Liver (tissue), 9 donors: ENCODE measurements around the gene NKAIN2. TPM values are rescaled to one million over a fixed set of nuclear protein-coding genes. Genes with fewer than 3 reads are reported as not detected.

Source experiments
- DNase-seq: peaks from one replicate; pipeline ENCODE4 v3.0.0-alpha.2; 2017; ENCODE audit warnings: low spot score
- H3K27ac ChIP-seq, 2 donors: one replicate each; pipeline ENCODE4 v1.7.0; 2013; ENCODE audit warnings: inconsistent platforms in 2 of 2, low read length in 2 of 2, control low read depth in 1 of 2, low read depth in 1 of 2, mild to moderate bottlenecking in 1 of 2
- H3K27me3 ChIP-seq, 4 donors: one replicate each; pipeline versions ENCODE4 v1.6.1 to v1.7.0; 2013; ENCODE audit warnings: low read length in 3 of 4, inconsistent platforms in 1 of 4, mild to moderate bottlenecking in 1 of 4, moderate library complexity in 1 of 4; ENCODE audit not compliant: control insufficient read depth in 4 of 4, insufficient read depth in 4 of 4
- H3K36me3 ChIP-seq, 4 donors: one replicate each; pipeline versions ENCODE4 v1.6.1 to v1.7.0; 2013; ENCODE audit warnings: low read length in 3 of 4, mild to moderate bottlenecking in 3 of 4, low read depth in 1 of 4, moderate library complexity in 1 of 4; ENCODE audit not compliant: control insufficient read depth in 4 of 4, insufficient read depth in 3 of 4
- H3K4me1 ChIP-seq, 4 donors: one replicate each; pipeline versions ENCODE4 v1.6.1 to v1.7.0; 2013; ENCODE audit warnings: low read length in 3 of 4, mild to moderate bottlenecking in 3 of 4, moderate library complexity in 1 of 4; ENCODE audit not compliant: control insufficient read depth in 4 of 4, insufficient read depth in 4 of 4
- H3K4me3 ChIP-seq, 3 donors: one replicate each; pipeline versions ENCODE4 v1.6.1 to v1.7.0; 2013; ENCODE audit warnings: low read length in 3 of 3, control low read depth in 1 of 3, low read depth in 1 of 3, mild to moderate bottlenecking in 1 of 3
- H3K9ac ChIP-seq, 2 donors: one replicate each; pipeline ENCODE4 v1.7.0; 2013; ENCODE audit warnings: low read length in 2 of 2, mild to moderate bottlenecking in 2 of 2, moderate library complexity in 2 of 2, control low read depth in 1 of 2, low read depth in 1 of 2
- H3K9me3 ChIP-seq, 4 donors: one replicate each; pipeline versions ENCODE4 v1.6.1 to v1.7.0; 2013; ENCODE audit warnings: low read length in 3 of 4; ENCODE audit not compliant: control insufficient read depth in 4 of 4
- ATF3 ChIP-seq: IDR thresholded peaks from 2 replicates; pipeline ENCODE4 v1.6.1; 2016; ENCODE audit warnings: antibody characterized with exemption
- EGR1 ChIP-seq, 2 donors: IDR thresholded peaks; 2 replicates each; pipeline ENCODE4 v1.6.1; 2016 to 2018; ENCODE audit warnings: antibody characterized with exemption in 2 of 2, low read depth in 2 of 2
- FOXA1 ChIP-seq: IDR thresholded peaks from 2 replicates; pipeline ENCODE4 v1.6.1; 2016; ENCODE audit warnings: antibody characterized with exemption
- HNF4A ChIP-seq, 2 donors: conservative IDR thresholded peaks; 2 replicates each; pipeline ENCODE4 v1.6.1; 2016; ENCODE audit warnings: antibody characterized with exemption in 2 of 2, mild to moderate bottlenecking in 2 of 2
- HNF4G ChIP-seq: IDR thresholded peaks from 2 replicates; pipeline ENCODE4 v1.6.1; 2016; ENCODE audit warnings: antibody characterized with exemption
- JUND ChIP-seq, 2 donors: IDR thresholded peaks; 2 replicates each; pipeline ENCODE4 v1.6.1; 2016; ENCODE audit warnings: antibody characterized with exemption in 2 of 2
- MAX ChIP-seq: IDR thresholded peaks from 2 replicates; pipeline ENCODE4 v1.6.1; 2016; ENCODE audit warnings: antibody characterized with exemption
- NR2F2 ChIP-seq: IDR thresholded peaks from 2 replicates; pipeline ENCODE4 v1.6.1; 2016; ENCODE audit warnings: antibody characterized with exemption
- RAD21 ChIP-seq, 2 donors: IDR thresholded peaks; 2 replicates each; pipeline ENCODE4 v1.6.1; 2016; ENCODE audit warnings: antibody characterized with exemption in 2 of 2, mild to moderate bottlenecking in 2 of 2
- REST ChIP-seq: IDR thresholded peaks from 2 replicates; pipeline ENCODE4 v1.6.1; 2016; ENCODE audit warnings: antibody characterized with exemption, mild to moderate bottlenecking
- RXRA ChIP-seq, 2 donors: IDR thresholded peaks; 2 replicates each; pipeline ENCODE4 v1.6.1; 2017 to 2018; ENCODE audit warnings: antibody characterized with exemption in 2 of 2, mild to moderate bottlenecking in 1 of 2
- WGBS: extraction: QIAGEN DNeasy Blood & Tissue Kit; methylation state at CpG from one replicate; pipeline ENCODE4 v1.1.7; 2013; 5-methylcytosine and 5-hydroxymethylcytosine counted together
- polyA plus RNA-seq, 2 donors: library from polyadenylated mRNA; stranded (reverse) in 1 of 2; unstranded in 1 of 2; fragments of 200-250 nt in 1 of 2; fragments of >200 nt in 1 of 2; fragmentation: Nextera tagmentation in 1 of 2; extraction: Ambion mirVana in 1 of 2; gene quantifications; one replicate each; pipeline versions ENCODE4 v1.2.1 to v1.2.3, GENCODE V29; 2013 to 2015
- total RNA-seq, 2 donors: library from RNA; depleted of rRNA; stranded (reverse); fragments of >200 nt; gene quantifications; one replicate each; pipeline ENCODE4 v1.2.3, GENCODE V29; 2014
- TF ChIP-seq, protein P1 (sequence below): IDR thresholded peaks from 2 replicates; pipeline ENCODE4 v1.6.1; 2016; ENCODE audit warnings: antibody characterized with exemption
- donor health status: healthy.
- donor health status: healthy.
- donor health status: healthy.
- donor health status: healthy.
- donor health status: healthy.

NKAIN2 gene
- total and polyA plus RNA-seq, 4 donors: 0.05 to 0.14 TPM; not detected in 2

GRCh38 chr6:123875784-123876183 lies 72.1 kb downstream of the NKAIN2 start:
- DNase-seq: no peak
- H3K4me3 ChIP-seq: no peak overlapping the region
- no peaks in the 10 kb centered on the region for H3K4me1 ChIP-seq
- H3K27me3 ChIP-seq: no peaks in the 10 kb centered on the region
- WGBS: 83% methylated on average over 1 of the region's 1 CpG
- peaks cover 0 to 2% (median 0%) of the 10 kb centered on the region in 4 donors for H3K9me3 ChIP-seq
- no peak overlapping the region for H3K27ac ChIP-seq
- no peak overlapping the region for H3K9ac ChIP-seq
- no peak for TF ChIP-seq NR2F2
- TF ChIP-seq RAD21 (IDR thresholded peaks at IDR 0.05): no peak
- TF ChIP-seq HNF4G: no peak
- TF ChIP-seq EGR1 (IDR thresholded peaks at IDR 0.05; ENCODE audit: low read depth in 2 of 2): no peak
- no peak for TF ChIP-seq RXRA (IDR thresholded peaks at IDR 0.05)
- no peak for TF ChIP-seq REST
- TF ChIP-seq MAX: no peak
- TF ChIP-seq FOXA1: no peak
- no peak for TF ChIP-seq JUND (IDR thresholded peaks at IDR 0.05)
- H3K36me3 ChIP-seq: no peaks in the 10 kb centered on the region

DNA sequence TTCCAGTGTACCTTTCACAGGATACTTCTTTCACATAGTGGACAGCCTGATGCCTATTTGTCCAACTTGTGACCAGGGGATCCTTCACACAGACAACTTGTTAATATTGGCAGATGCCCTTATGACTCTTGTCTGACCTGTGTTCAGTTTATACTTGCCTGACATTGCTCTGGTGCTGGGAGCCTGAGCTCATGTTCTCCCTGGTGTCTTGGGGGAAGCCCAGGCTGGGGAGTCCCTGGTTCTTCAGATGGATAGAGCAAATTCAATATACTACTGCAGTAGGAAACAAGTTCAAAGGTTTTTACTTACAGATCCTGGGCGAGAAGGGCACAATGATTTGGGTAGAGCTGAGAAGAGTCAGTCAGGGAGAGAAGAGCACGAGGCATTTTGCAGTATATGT lies 76.1 kb downstream of the NKAIN2 start:
- no peaks in the 10 kb centered on the region for H3K4me1 ChIP-seq
- no peak overlapping the region for H3K4me3 ChIP-seq
- TF ChIP-seq MAX: no peak
- TF ChIP-seq FOXA1: no peak
- no peak for TF ChIP-seq HNF4A (conservative IDR thresholded peaks at IDR 0.05)
- TF ChIP-seq, protein P1, sequence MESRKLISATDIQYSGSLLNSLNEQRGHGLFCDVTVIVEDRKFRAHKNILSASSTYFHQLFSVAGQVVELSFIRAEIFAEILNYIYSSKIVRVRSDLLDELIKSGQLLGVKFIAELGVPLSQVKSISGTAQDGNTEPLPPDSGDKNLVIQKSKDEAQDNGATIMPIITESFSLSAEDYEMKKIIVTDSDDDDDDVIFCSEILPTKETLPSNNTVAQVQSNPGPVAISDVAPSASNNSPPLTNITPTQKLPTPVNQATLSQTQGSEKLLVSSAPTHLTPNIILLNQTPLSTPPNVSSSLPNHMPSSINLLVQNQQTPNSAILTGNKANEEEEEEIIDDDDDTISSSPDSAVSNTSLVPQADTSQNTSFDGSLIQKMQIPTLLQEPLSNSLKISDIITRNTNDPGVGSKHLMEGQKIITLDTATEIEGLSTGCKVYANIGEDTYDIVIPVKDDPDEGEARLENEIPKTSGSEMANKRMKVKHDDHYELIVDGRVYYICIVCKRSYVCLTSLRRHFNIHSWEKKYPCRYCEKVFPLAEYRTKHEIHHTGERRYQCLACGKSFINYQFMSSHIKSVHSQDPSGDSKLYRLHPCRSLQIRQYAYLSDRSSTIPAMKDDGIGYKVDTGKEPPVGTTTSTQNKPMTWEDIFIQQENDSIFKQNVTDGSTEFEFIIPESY: no peak
- no peak for TF ChIP-seq HNF4G
- TF ChIP-seq ATF3: no peak
- H3K36me3 ChIP-seq: no peaks in the 10 kb centered on the region
- H3K9ac ChIP-seq: no peak overlapping the region
- H3K27me3 ChIP-seq: no peaks in the 10 kb centered on the region
- no peak for DNase-seq
- no peak overlapping the region for H3K27ac ChIP-seq
- H3K9me3 ChIP-seq: no peaks in the 10 kb centered on the region
- 56% methylated on average over 2 of the region's 2 CpGs for WGBS
